Measurements from ENCODE around the gene COL12A1.

GRCh38 chr6:75070244-75070643 is 135.6 kb downstream of the COL12A1 start:
- TF ChIP-seq POLR2AphosphoS5 (IDR thresholded peaks at IDR 0.05; ENCODE audit: low read depth, low read length) (no peak), POLR2A (IDR thresholded peaks at IDR 0.05; ENCODE audit: low read depth, low read length) (no peak)

All from GM12892 (cell line).